Vagina (tissue), 2 donors: ENCODE measurements around the gene NCKAP1. TPM values are rescaled to one million over a fixed set of nuclear protein-coding genes. Genes with fewer than 3 reads are reported as not detected.

ENCODE experiments used
- DNase-seq, 2 donors: peaks; one replicate each; pipeline ENCODE4 v3.0.0-alpha.2; 2017; ENCODE audit errors: extremely low spot score in 2 of 2
- H3K27ac ChIP-seq: fragments of 200-600 bp; sonication (generic); one replicate; pipeline ENCODE4 v1.5.1; 2019
- H3K27me3 ChIP-seq: fragments of 200-600 bp; sonication (generic); one replicate; pipeline ENCODE4 v1.5.1; 2019
- H3K36me3 ChIP-seq, 2 donors: fragments of 200-600 bp; sonication (generic); one replicate each; pipeline ENCODE4 v1.5.1; 2017 to 2019
- H3K4me1 ChIP-seq: fragments of 200-600 bp; sonication (generic); one replicate; pipeline ENCODE4 v1.5.1; 2019
- H3K4me3 ChIP-seq, 2 donors: fragments of 200-600 bp; sonication (generic); 1 replicate in 1 of 2; 2 replicates in 1 of 2; pipeline ENCODE4 v1.5.1; 2016 to 2019
- H3K9me3 ChIP-seq: fragments of 200-600 bp; sonication (generic); one replicate; pipeline ENCODE4 v1.5.1; 2019
- CTCF ChIP-seq, 3 experiments: fragments of 450-650 bp in 2 of 3; fragments of 200-600 bp in 1 of 3; sonication (generic) in 1 of 3; IDR thresholded peaks; one replicate each; pipeline ENCODE4 v1.5.1; 2017 to 2019; ENCODE audit warnings: antibody characterized with exemption in 3 of 3, mild to moderate bottlenecking in 2 of 3, moderate library complexity in 2 of 3
- POLR2A ChIP-seq, 2 donors: fragments of 450-650 bp; IDR thresholded peaks; one replicate each; pipeline ENCODE4 v1.6.1; 2017; ENCODE audit warnings: antibody characterized with exemption in 2 of 2, mild to moderate bottlenecking in 2 of 2, moderate library complexity in 2 of 2
- POLR2AphosphoS5 ChIP-seq, 2 donors: sonication (generic); formaldehyde crosslinking; IDR thresholded peaks; one replicate each; pipeline ENCODE4 v1.9.0; 2017; ENCODE audit warnings: antibody characterized with exemption in 2 of 2, mild to moderate bottlenecking in 2 of 2, low read depth in 1 of 2; ENCODE audit not compliant: insufficient read depth in 1 of 2
- intact Hi-C: fragments of 100-400 bp; cut with DNase I; formaldehyde crosslinking; loops from one replicate; pipeline ENCODE4 v1.15.1; 2023
- total RNA-seq: library from RNA; depleted of rRNA; stranded (reverse); fragments of >200 nt; gene quantifications from one replicate; pipeline ENCODE4 v1.2.3, GENCODE V29; 2016

NCKAP1 gene
- total RNA-seq, 1 donor from 2014 or later = 135 TPM

- peaks cover 89% of the 10 kb centered on the region for H3K4me1 ChIP-seq
These were observed 11.8 kb downstream of the NCKAP1 start for GRCh38 chr2:183026424-183026823.

GRCh38 chr2:183025993-183026392, 12.3 kb downstream of the NCKAP1 start:
- intact Hi-C loops = no loop called here
- Histone ChIP-seq H3K4me3 (no peak overlapping the region), H3K4me1 (peaks cover 85% of the 10 kb centered on the region)

More at GRCh38 chr2:183026424-183026823, 11.8 kb downstream of the NCKAP1 start:
- no peak overlapping the region for H3K4me3 ChIP-seq
- H3K36me3 ChIP-seq = peaks cover 0 to 4% of the 10 kb centered on the region in 2 donors
- TF ChIP-seq POLR2AphosphoS5 (IDR thresholded peaks at IDR 0.05; ENCODE audit: insufficient read depth in 1 of 2, low read depth in 1 of 2) (no peak), POLR2A (IDR thresholded peaks at IDR 0.05) (no peak), CTCF (IDR thresholded peaks at IDR 0.05) (no peak)
- no peak for DNase-seq
- no peaks in the 10 kb centered on the region for H3K27me3 ChIP-seq
- H3K9me3 ChIP-seq = no peaks in the 10 kb centered on the region
- H3K27ac ChIP-seq = no peak overlapping the region
- intact Hi-C loops = no loop called here

GRCh38 chr2:183024339-183025095, 13.7 kb downstream of the NCKAP1 start:
- H3K4me3 ChIP-seq = no peak overlapping the region
- H3K27me3 ChIP-seq = no peaks in the 10 kb centered on the region
- peaks cover 76% of the 10 kb centered on the region for H3K4me1 ChIP-seq
- intact Hi-C loops = no loop called here
- TF ChIP-seq POLR2A (IDR thresholded peaks at IDR 0.05) (no peak), POLR2AphosphoS5 (IDR thresholded peaks at IDR 0.05; ENCODE audit: insufficient read depth in 1 of 2, low read depth in 1 of 2) (no peak), CTCF (IDR thresholded peaks at IDR 0.05) (no peak)
- no peak for DNase-seq
- peaks cover 0 to 4% of the 10 kb centered on the region in 2 donors for H3K36me3 ChIP-seq
- H3K9me3 ChIP-seq = no peaks in the 10 kb centered on the region
- no peak overlapping the region for H3K27ac ChIP-seq

More at GRCh38 chr2:183025993-183026392, 12.3 kb downstream of the NCKAP1 start:
- H3K9me3 ChIP-seq = no peaks in the 10 kb centered on the region
- no peak for DNase-seq
- H3K27me3 ChIP-seq = no peaks in the 10 kb centered on the region
- H3K36me3 ChIP-seq = peaks cover 0 to 4% of the 10 kb centered on the region in 2 donors
- TF ChIP-seq POLR2AphosphoS5 (IDR thresholded peaks at IDR 0.05; ENCODE audit: insufficient read depth in 1 of 2, low read depth in 1 of 2) = no peak
- no peak overlapping the region for H3K27ac ChIP-seq

GRCh38 chr2:183022711-183023110, 15.5 kb downstream of the NCKAP1 start:
- DNase-seq = no peak
- peaks cover 79% of the 10 kb centered on the region for H3K4me1 ChIP-seq
- H3K36me3 ChIP-seq = peaks cover 0 to 4% of the 10 kb centered on the region in 2 donors
- no peaks in the 10 kb centered on the region for H3K27me3 ChIP-seq
- H3K9me3 ChIP-seq = no peaks in the 10 kb centered on the region
- TF ChIP-seq CTCF (IDR thresholded peaks at IDR 0.05) (no peak), POLR2AphosphoS5 (IDR thresholded peaks at IDR 0.05; ENCODE audit: insufficient read depth in 1 of 2, low read depth in 1 of 2) (no peak), POLR2A (IDR thresholded peaks at IDR 0.05) (no peak)
- H3K27ac ChIP-seq = no peak overlapping the region
- intact Hi-C loops = no loop called here
- H3K4me3 ChIP-seq = no peak overlapping the region

GRCh38 chr2:183021613-183022012, 16.6 kb downstream of the NCKAP1 start:
- no peaks in the 10 kb centered on the region for H3K27me3 ChIP-seq
- intact Hi-C loops = no loop called here
- H3K4me1 ChIP-seq = peaks cover 74% of the 10 kb centered on the region
- no peak for TF ChIP-seq POLR2A (IDR thresholded peaks at IDR 0.05)
- TF ChIP-seq POLR2AphosphoS5 (IDR thresholded peaks at IDR 0.05; ENCODE audit: insufficient read depth in 1 of 2, low read depth in 1 of 2) = no peak
- TF ChIP-seq CTCF (IDR thresholded peaks at IDR 0.05) = no peak
- H3K27ac ChIP-seq = no peak overlapping the region
- DNase-seq = no peak
- H3K36me3 ChIP-seq = peaks cover 0 to 4% of the 10 kb centered on the region in 2 donors
- H3K9me3 ChIP-seq = no peaks in the 10 kb centered on the region
- no peak overlapping the region for H3K4me3 ChIP-seq
